Breast epithelium (tissue), 4 donors: Measurements from ENCODE around the gene BRICD5. TPM values are rescaled to one million over a fixed set of nuclear protein-coding genes. Genes with fewer than 3 reads are reported as not detected.

ENCODE experiments used
- DNase-seq, 2 donors: peaks; one replicate each; pipeline ENCODE4 v3.0.0-alpha.2; 2019; ENCODE audit warnings: low spot score in 2 of 2
- H3K27ac ChIP-seq, 2 donors: fragments of 200-600 bp; sonication (generic) in 1 of 2; one replicate each; pipeline ENCODE4 v1.5.1; 2016 to 2019; ENCODE audit warnings: mild to moderate bottlenecking in 1 of 2
- H3K27me3 ChIP-seq, 2 donors: fragments of 200-600 bp; sonication (generic) in 1 of 2; one replicate each; pipeline versions ENCODE4 v1.5.1 to v1.6.0; 2017 to 2019; ENCODE audit warnings: control low read depth in 1 of 2, mild to moderate bottlenecking in 1 of 2
- H3K36me3 ChIP-seq: fragments of 200-600 bp; one replicate; pipeline ENCODE4 v1.5.1; 2019
- H3K4me1 ChIP-seq, 2 donors: fragments of 200-600 bp; sonication (generic); one replicate each; pipeline ENCODE4 v1.5.1; 2016 to 2019; ENCODE audit warnings: control low read depth in 1 of 2
- H3K4me3 ChIP-seq, 3 donors: fragments of 200-600 bp; sonication (generic); 1 replicate in 2 of 3; 2 replicates in 1 of 3; pipeline ENCODE4 v1.5.1; 2016 to 2019; ENCODE audit warnings: mild to moderate bottlenecking in 3 of 3, moderate library complexity in 2 of 3
- H3K9me3 ChIP-seq, 2 donors: fragments of 200-600 bp; sonication (generic) in 1 of 2; one replicate each; pipeline ENCODE4 v1.5.1; 2016 to 2019; ENCODE audit warnings: control low read depth in 1 of 2
- CTCF ChIP-seq, 3 donors: fragments of 450-650 bp; IDR thresholded peaks; one replicate each; pipeline ENCODE4 v1.5.1; 2016 to 2017; ENCODE audit warnings: antibody characterized with exemption in 3 of 3, mild to moderate bottlenecking in 3 of 3, moderate library complexity in 3 of 3
- POLR2A ChIP-seq: fragments of 450-650 bp; IDR thresholded peaks from one replicate; pipeline ENCODE4 v1.6.1; 2016; ENCODE audit warnings: antibody characterized with exemption, mild to moderate bottlenecking, moderate library complexity
- POLR2AphosphoS5 ChIP-seq, 3 donors: sonication (generic); formaldehyde crosslinking; IDR thresholded peaks; one replicate each; pipeline ENCODE4 v1.6.1; 2017; ENCODE audit warnings: antibody characterized with exemption in 3 of 3
- intact Hi-C: fragments of 100-400 bp; cut with DNase I; formaldehyde crosslinking; loops from one replicate; pipeline ENCODE4 v1.15.1; 2023; ENCODE audit warnings: low total_unique reads
- total RNA-seq, 3 donors: library from RNA; depleted of rRNA; stranded (reverse); fragments of >200 nt; gene quantifications; one replicate each; pipeline ENCODE4 v1.1.0, GENCODE V29; 2016

Gene BRICD5
- total RNA-seq, 3 donors from 2014 or later = 1.4 to 7.5 (median 5.9) TPM

- TF ChIP-seq POLR2A = no peak
- TF ChIP-seq CTCF (IDR thresholded peaks at IDR 0.05) = no peak
- TF ChIP-seq POLR2AphosphoS5 (IDR thresholded peaks at IDR 0.05) = no peak
- no peak for DNase-seq
- Histone ChIP-seq H3K27me3 (no peaks in the 10 kb centered on the region), H3K4me1 (peaks cover 5 to 14% of the 10 kb centered on the region in 2 donors), H3K27ac (no peak overlapping the region), H3K9me3 (no peaks in the 10 kb centered on the region), H3K4me3 (no peak overlapping the region), H3K36me3 (no peaks in the 10 kb centered on the region)
- intact Hi-C loops = no loop called here
Observed at GRCh38 chr16:2191446-2191706, 19.3 kb downstream of the BRICD5 start.

GRCh38 chr16:2190659-2191445, 19.8 kb downstream of the BRICD5 start:
- intact Hi-C loops = no loop called here
- Histone ChIP-seq H3K27me3 (no peaks in the 10 kb centered on the region), H3K4me1 (peaks cover under 1 to 12% of the 10 kb centered on the region in 2 donors), H3K9me3 (no peaks in the 10 kb centered on the region), H3K27ac (no peak overlapping the region), H3K36me3 (no peaks in the 10 kb centered on the region), H3K4me3 (no peak overlapping the region)
- no peak for DNase-seq
- TF ChIP-seq POLR2A = no peak
- TF ChIP-seq POLR2AphosphoS5 (IDR thresholded peaks at IDR 0.05) = no peak
- TF ChIP-seq CTCF (IDR thresholded peaks at IDR 0.05) = no peak

GRCh38 chr16:2190002-2190658, 20.5 kb downstream of the BRICD5 start:
- intact Hi-C loops = no loop called here
- TF ChIP-seq POLR2A = no peak
- no peak for TF ChIP-seq CTCF (IDR thresholded peaks at IDR 0.05)
- no peak for TF ChIP-seq POLR2AphosphoS5 (IDR thresholded peaks at IDR 0.05)
- H3K36me3 ChIP-seq = no peaks in the 10 kb centered on the region
- no peak overlapping the region for H3K4me3 ChIP-seq
- H3K27me3 ChIP-seq = no peaks in the 10 kb centered on the region
- peaks cover 0 to 5% of the 10 kb centered on the region in 2 donors for H3K4me1 ChIP-seq
- DNase-seq = no peak
- H3K9me3 ChIP-seq = no peaks in the 10 kb centered on the region
- H3K27ac ChIP-seq = no peak overlapping the region

- intact Hi-C loops = no loop called here
- no peaks in the 10 kb centered on the region for H3K27me3 ChIP-seq
Observed at GRCh38 chr16:2189252-2189893, 21.3 kb downstream of the BRICD5 start.

More at GRCh38 chr16:2189252-2189893, 21.3 kb downstream of the BRICD5 start:
- Histone ChIP-seq H3K36me3 (no peaks in the 10 kb centered on the region), H3K4me3 (no peak overlapping the region), H3K4me1 (no peaks in the 10 kb centered on the region), H3K27ac (no peak overlapping the region), H3K9me3 (no peaks in the 10 kb centered on the region)
- TF ChIP-seq POLR2A (no peak), CTCF (IDR thresholded peaks at IDR 0.05) (no peak), POLR2AphosphoS5 (IDR thresholded peaks at IDR 0.05) (no peak)
- DNase-seq = no peak
